Stimulated activated CD4-positive, alpha-beta T cell treated with anti-CD3 and anti-CD28 coated beads, Interleukin-12 subunit alpha, Interleukin-12 subunit beta, amount 100 ng/mL, for 24 hours (primary cell): ENCODE data around the gene HOXA2.

Source experiments
- DNase-seq, 2 experiments: peaks; one replicate each; pipeline ENCODE4 v3.0.0-alpha.2; 2020; ENCODE audit warnings: low read depth in 2 of 2

HOXA2 gene

DNA sequence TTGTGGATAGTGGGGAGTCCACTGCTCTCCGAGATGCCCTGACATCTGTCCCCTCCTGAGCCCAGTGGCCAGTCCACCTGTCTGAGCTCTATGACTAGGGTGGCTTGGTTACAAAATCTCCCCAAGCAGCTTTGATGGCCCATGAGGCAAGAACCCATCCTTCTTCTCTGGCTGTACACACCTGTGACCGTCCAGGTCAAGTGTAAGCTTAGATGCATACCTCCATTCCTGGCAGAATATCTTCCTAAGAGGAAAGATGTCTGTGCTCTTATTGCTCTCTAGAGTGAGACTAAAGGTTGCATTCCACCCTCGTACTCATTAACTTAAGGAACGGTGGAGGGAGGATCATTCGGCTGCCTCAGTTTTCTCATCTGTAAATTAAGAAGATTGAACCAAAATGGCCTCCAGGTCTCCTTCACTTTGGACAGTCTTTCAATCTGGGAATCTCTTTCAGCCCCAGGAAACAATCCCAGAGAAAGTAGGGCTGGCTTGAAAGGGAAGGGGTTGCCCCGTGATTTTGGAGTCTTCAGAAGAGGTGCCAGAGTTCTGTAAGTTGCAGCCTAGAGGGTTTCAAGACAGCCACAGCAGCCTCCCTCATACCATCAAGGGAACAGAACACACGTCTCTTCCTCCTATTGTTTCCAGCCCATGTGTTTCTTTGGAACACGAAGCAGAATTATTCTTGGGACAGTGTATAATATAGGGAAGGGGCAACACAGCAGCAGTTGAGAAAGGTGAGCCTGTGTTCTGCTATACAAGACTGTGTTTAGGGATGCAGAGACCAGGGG, 22.6 kb upstream of the HOXA2 start:
- no peak for DNase-seq

DNA sequence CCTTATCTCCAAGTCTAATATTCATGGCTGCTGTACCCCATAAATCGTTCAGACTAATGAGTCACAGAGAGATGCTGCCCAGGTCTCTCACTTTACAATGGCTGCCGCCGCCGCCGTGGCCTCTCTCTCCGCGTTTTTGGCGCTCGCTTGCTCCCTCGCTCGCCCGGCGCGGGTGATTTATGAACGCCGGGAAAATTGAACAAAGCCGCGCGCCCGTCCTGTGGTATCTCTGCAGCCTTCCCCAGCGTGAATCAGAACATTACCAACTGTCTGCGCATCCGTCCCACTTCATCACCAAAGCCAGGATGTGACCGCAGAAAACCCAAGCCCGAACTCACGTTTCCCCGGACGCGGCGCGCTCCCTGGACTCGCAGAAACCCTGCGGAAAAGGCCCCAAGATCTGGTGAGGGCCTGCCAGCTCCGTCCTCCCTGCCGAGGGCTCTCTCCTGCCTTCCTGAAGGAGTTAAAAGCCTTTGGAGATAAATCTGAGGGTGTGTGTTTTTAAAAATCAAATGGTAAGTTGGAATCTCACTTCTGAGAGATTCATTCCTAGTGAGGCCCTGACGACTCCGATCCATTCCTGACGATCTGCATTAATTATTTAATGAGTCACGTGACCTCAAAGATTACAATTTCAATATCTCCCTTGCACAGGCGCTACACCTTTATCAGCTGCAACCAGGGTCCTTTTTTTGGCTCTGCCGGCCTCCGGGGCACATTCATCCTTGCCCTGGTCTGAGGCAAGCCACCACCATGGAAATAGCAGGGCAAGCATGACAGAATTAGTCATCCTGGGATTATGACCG, 21.8 kb upstream of the HOXA2 start:
- DNase-seq: no peak

GRCh38 chr7:27123477-27124053, 21.1 kb upstream of the HOXA2 start:
- no peak for DNase-seq

GRCh38 chr7:27123007-27123476, 20.6 kb upstream of the HOXA2 start:
- DNase-seq: no peak

DNA sequence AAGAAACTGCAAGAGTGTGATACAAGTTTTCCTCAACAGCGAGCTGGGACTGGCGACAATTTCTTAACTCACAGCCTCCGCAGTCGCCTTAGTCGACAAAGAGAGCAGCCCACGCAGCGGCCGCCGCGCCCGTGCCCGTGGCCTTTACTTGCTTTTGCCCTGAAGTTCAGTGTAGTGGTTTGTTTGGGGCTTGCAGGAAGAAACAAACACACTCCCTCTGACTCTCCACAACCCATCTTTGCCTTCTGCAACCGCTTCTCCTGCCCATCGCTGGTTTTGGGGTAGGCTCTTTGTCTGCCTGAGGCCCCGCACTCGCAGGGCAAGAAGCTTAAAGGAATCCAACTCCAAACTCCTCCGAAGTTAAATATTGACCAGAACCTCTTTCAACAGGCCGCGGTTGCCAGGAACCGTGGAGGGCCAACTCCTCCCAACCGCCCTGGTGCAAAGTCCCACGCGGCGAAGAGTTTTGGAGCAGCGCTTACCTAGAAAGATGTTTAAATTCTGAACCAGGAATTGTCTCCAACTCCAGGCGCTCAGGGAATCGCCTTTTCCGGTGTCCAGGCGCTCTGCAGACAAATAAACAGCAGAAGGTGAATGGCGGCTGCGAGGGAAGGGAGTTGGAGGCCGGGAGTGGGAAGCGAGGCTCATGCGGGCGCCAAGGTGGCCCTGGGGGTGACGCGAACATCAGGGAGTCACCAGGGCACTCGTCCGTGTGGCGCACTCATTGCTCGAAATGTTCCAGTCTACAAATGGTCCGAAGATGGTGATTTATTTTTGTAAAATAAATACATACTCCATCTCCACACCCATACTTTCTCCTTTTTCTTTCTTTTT, 19.8 kb upstream of the HOXA2 start:
- DNase-seq: no peak

- DNase-seq: no peak
Measured at GRCh38 chr7:27121684-27122076, 19.2 kb upstream of the HOXA2 start.

DNA sequence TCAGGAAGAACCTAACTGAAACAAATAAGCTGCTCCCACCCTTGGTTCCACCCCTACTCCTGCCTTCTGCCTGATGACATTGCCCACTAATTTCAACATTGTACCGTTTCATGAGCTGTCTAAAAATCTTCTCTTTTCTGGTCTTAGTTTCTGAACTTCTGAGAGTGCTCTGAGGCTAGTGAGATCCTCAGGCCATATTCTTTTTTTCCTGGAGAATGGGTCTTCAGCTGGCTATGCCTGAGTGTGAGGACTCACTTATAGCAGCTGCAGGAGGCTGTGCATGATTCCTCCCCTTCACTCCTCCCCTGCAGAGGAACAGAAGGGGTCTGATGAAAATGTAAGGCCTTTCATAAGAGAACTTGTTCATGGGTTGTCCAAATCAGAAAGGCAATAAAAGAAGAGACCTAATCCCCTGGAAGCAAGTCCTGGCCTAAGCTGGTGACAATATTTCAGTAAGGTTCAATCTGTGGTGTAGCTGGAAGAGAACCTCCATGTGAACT, 17.0 kb upstream of the HOXA2 start:
- DNase-seq: no peak

DNA sequence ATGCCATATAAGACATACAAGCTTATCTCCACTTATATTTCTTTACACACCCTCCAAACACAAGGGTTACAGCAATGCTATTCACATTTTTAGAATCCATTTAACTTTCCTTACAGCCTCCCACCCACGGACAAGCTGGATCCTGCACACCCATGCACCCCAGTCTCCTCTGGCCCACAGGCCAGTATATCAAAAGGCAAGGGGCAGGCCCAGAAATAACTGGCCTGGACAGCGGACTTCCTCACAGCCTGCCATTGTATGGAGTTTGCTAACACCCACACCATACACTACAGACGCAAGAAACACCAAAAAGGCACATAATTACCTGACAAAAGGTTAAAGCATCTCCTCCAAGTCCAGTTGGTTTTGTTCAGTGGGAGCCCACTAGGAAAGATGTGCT, 16.1 kb upstream of the HOXA2 start:
- no peak for DNase-seq

DNA sequence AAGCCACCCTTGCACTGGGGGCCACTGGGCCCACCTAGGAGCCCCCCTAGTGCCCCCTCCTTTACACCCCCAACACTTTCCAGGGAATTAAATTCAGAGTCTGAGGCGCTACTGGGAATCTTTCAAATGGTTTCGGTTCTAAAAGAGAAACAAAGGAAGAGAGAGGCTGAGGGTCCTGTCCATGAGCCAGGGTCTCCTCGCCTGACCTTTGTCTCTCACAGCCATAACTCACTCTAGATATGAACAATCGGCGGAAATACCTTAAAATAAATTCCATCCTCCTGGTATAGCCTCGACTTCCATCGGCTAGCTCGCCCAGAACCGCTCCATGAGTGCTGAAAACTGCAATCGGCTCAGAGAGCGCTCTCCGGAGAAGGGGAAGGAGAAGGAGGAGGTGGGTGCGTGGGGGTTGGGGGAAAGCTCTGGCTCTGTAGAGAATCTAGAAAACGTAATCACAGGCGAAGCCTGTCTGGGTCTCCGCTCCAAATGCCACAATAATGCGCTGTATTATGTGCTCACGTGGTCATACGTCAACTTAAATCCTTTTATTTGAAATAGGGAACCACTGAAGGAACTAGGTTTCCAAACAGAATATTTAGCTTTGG, 15.5 kb upstream of the HOXA2 start:
- DNase-seq: no peak

DNA sequence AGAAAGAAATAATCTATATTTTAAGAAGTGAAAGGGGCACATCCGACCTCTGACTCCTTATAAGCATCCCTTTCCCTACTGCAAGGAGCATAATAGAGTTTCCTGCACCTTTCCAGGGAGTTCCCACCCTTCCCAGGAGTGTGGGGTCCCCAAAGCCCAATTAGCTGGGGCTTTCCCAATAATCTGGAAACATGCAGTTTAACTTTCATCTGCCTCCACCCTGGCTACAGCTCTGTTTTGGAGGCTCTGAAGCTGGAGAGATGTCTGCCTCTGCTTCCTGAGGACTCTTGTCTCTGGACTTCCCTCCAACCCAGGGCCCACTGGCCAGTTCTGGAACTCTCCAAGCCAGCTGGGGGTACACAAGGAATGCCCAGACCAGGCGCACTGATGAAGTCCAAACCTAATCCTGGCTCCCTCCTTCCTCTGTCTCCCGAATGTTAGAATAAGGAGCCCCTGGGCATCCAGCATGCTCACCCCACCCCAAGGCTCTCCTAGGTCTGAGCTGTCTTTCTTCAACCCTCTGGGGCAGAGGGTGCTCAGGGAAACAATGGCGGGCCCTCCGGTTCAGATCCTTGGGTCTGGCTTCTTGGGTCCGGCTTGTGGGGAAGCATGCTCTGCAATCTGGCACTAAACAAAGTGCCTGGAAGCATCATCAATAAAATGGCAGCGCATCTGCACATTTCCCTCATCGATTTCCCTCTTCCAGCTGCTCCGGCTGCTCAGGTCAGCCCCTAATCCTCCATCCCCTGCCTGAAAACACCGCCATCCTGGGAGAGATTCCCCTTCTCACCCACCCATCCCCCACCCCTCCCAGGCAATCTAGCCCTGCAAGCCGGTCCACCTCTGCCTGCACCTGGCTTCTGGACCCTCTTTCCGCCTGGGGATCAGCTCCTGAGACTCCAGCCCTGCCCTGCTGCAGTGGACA, 14.7 kb upstream of the HOXA2 start:
- no peak for DNase-seq

DNA sequence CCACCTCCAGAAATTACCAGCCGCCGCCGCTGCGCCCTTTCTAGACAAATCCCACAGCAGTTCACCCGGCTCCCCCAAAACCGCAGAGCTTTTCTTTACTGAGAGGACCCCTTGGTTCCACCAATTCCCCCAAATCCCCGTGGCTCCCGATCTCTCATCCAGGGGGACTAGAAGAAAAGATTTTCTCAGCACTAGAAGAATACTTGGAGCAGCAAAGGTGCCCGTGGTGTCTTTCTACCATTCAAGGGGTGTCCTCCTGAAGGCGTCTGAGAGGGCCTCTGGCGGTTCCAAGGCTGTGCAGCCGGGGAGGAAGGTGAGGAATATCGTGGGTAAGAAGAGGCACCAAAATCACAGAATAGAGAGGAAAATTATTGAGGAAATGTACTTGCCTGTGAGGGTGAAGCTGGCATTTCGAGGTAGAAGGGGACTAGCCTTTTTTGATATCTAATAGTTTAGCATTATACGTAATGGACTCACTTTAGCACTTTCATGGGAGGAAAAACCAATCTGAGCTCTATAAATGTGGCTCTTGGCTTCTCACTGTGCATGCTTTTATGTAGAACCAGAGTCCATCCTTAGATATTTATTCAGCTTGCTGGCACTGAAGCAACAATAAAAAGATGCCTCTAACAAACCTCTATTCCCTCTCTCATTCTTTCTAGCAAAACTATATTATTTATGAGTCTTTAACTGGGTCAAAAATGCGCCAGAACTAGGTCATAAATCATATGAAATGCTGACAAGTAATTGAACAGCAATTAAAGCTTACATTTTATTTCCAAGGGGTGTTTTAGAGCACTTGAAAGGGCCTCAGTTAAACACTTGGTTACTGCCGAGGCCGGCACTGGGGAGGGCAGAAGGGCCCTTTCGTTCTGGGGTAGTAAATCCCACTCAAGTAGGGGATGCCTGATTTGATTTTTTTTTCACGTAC, 13.8 kb upstream of the HOXA2 start:
- DNase-seq: no peak

DNA sequence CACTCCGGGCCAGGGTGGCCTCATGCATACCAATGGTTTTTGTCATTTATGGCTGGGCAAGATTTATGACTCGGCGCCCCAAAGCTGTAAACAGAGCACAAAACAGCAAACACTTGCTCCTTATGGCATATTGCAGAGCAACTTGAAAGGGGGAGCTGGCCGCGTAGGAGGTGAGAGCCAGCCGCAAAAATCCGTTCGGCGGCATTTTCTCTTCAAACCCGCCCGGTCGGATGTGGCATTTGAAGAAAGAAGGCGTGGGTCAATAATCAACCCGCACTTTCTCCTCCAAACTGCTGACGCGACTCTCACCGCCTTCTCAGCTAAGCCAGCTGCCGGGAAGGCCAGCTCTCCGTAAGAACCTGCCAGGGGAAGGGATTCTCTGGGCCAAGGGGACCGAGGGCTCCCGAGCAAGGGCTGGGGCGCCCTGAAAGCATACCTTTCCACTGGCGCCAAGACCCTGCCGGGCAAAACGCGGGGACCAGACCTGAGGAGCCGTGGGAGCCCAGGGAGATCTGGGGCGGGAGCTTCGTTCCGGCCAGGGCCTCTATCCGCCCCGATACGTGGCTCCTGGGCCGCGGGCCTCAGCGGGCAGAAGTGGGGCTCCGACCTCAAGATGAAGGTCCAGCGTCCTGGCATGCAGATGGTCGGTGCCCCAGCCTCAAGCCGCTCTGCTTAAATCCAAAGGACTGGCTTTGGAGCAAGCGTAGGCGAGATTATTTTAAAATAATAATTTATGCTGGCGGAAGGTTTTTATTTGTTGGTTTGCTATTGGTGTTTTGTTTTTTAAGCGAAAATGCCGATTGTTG, 12.9 kb upstream of the HOXA2 start:
- DNase-seq: no peak

- no peak for DNase-seq
Measured at GRCh38 chr7:27114881-27115220, 12.4 kb upstream of the HOXA2 start.

DNA sequence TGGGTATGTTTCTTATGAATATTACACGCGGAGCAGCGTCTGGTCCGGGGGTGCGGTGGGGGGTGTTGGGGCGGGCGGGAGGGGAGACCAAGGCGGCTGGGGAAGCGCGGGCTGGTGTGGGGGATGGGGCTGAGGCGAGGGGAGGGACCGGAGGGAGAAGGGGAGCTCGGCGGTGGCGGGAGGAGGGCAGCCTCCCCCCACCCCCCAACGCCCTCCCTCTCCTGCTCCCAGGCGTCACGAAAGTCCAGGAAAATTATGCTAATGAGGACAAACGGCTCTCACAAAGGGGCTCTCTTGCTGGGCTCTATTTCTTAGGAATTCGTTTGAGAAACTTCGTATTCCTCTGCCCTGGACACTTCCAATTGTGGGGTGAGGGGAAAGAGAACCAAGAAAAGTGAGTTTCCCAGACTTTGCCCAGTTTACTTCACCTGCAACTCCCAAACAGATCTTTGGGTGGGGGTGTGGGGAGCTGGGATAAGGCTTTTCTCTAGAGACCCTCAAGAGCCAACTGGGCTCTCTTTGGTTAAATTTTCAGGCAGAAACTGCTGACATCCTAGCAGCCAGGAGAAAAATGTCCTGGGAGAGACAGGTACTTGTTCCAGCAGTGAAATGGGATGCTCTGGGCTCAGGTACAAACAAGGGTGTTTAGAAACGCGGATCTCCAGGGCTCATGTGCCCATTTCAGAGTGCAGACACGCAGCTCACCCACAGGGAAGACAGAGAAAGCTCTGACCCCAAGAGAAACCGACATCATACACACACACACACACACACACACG, 11.7 kb upstream of the HOXA2 start:
- no peak for DNase-seq

DNA sequence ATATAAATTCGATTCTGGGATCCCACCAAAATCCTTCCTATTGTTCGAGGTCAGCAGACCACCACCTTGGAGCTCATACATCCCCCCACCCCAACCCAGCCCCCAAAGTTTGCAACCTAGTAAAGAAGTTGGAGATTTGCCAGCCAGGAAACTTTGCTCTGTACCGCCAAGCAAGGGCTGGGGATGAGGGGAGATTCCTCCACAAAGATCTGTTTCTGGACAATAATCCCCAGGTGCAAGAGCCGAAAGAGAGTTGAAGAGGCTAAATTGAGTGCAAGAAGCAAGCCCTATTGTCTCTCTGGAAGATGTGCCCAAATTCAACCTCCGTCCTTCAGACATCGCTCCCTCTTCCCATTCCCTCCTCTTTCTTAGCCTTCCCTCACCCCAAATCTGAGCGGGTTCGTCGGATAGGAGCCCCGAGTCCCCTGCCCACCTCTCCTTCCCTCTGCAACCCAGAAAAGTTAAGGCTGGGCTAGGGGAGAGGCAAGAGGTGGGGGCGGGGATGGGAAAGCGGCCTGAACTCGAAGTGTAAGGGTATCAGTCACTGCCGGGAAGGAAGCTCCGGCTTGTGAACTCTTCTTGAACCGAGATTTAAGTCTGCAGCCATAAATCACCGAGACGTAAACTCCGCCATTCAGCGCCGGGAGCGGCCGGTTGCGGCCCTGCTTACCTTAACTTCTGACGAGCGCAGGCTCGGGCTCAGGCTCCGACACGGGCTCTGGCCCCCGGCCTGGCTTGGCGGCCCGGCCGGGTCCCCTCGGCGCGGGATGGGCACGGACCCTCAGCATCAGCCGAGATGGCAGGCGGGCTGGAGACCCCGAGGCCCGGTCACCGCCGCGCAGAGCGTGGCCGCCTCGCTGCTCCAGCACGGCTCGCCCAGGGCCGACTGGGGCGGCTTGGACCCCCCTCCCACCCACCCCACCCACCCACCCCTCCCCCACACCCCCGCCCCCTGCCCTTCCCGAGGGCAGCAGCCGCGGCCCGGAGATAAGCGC, 10.8 kb upstream of the HOXA2 start:
- no peak for DNase-seq

DNA sequence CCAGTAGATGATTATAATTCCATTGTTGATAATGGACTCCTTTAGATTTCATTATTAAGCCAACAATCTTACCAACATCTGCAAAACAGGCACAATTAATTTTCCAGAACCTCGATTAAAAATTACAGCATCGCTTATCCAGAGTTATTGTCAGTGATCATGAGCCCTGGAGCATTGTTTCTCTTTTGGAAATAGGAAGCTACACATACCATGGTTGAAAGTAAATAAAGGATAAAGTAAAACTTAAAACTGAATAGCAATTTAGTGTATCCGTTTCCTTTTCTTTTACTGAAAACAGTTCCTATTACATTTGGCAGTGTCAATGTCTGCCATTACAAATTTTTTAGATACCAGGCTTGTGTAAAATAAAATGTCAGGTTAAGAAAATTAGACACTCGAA, 9.9 kb upstream of the HOXA2 start:
- no peak for DNase-seq
